ENCODE data around the gene PIM2.

GRCh38 chrX:48938721-48939425 lies 20.0 kb upstream of the PIM2 start:
- no peak for TF ChIP-seq CTCF (IDR thresholded peaks at IDR 0.05; ENCODE audit: poor library complexity)
- TF ChIP-seq EZH2 (IDR thresholded peaks at IDR 0.05; ENCODE audit: borderline replicate concordance): no peak
- TF ChIP-seq EZH2phosphoT487 (IDR thresholded peaks at IDR 0.05; ENCODE audit: low read depth, severe bottlenecking, unreplicated experiment): no peak

Data from hepatocyte (in vitro differentiated cells).